IPS DF 4.7 (cell line): ENCODE data around the gene CDCA3.
"Not testable (repeated sequence)": the region's sequence is repeated elsewhere in the genome, so short reads cannot be mapped to it uniquely, and the experiment has no call there.

ENCODE experiments used
- DNase-seq: peaks from one replicate; pipeline ENCODE4 v3.0.0-alpha.2; 2013; ENCODE audit warnings: low spot score; ENCODE audit errors: extremely low read depth

Gene CDCA3

GRCh38 chr12:6872073-6873048 lies 21.3 kb upstream of the CDCA3 start:
- no peak for DNase-seq

GRCh38 chr12:6871052-6871957 lies 20.2 kb upstream of the CDCA3 start:
- DNase-seq, result no peak

GRCh38 chr12:6870304-6870703 lies 19.2 kb upstream of the CDCA3 start:
- not testable (repeated sequence) for DNase-seq

GRCh38 chr12:6869049-6870021 lies 18.2 kb upstream of the CDCA3 start:
- DNase-seq, result no peak

GRCh38 chr12:6868211-6869048 lies 17.3 kb upstream of the CDCA3 start:
- DNase-seq, result no peak

- no peak for DNase-seq
These were observed 16.5 kb upstream of the CDCA3 start, which contains the start of gene TPI1 for GRCh38 chr12:6867413-6868210. Gene TPI1, plus strand, starts transcription at chr12:6867531. Its CDS starts 36 bp downstream, at chr12:6867567.

- no peak for DNase-seq
These were observed 15.9 kb upstream of the CDCA3 start for GRCh38 chr12:6866920-6867412.

GRCh38 chr12:6866163-6866919 lies 15.3 kb upstream of the CDCA3 start:
- no peak for DNase-seq

- not testable (repeated sequence) for DNase-seq
These were observed 14.2 kb upstream of the CDCA3 start for GRCh38 chr12:6865307-6865706.

- DNase-seq, result no peak
These were observed 12.7 kb upstream of the CDCA3 start for GRCh38 chr12:6863586-6864321.

GRCh38 chr12:6863033-6863432 lies 11.9 kb upstream of the CDCA3 start:
- no peak for DNase-seq

- no peak for DNase-seq
These were observed 10.3 kb upstream of the CDCA3 start for GRCh38 chr12:6861391-6861790.

GRCh38 chr12:6860942-6861341 lies 9.9 kb upstream of the CDCA3 start:
- DNase-seq, result no peak

GRCh38 chr12:6860116-6860515 lies 9.0 kb upstream of the CDCA3 start:
- no peak for DNase-seq

- no peak for DNase-seq
These were observed 7.7 kb upstream of the CDCA3 start for GRCh38 chr12:6858799-6859198.

- no peak for DNase-seq
These were observed 4.2 kb upstream of the CDCA3 start for GRCh38 chr12:6855322-6855721.

GRCh38 chr12:6854036-6854435 lies 3.0 kb upstream of the CDCA3 start:
- no peak for DNase-seq
